ENCODE results near the gene ABLIM3.
"Not testable (repeated sequence)": the region's sequence is repeated elsewhere in the genome, so short reads cannot be mapped to it uniquely, and the experiment has no call there.

The ABLIM3 gene

DNA sequence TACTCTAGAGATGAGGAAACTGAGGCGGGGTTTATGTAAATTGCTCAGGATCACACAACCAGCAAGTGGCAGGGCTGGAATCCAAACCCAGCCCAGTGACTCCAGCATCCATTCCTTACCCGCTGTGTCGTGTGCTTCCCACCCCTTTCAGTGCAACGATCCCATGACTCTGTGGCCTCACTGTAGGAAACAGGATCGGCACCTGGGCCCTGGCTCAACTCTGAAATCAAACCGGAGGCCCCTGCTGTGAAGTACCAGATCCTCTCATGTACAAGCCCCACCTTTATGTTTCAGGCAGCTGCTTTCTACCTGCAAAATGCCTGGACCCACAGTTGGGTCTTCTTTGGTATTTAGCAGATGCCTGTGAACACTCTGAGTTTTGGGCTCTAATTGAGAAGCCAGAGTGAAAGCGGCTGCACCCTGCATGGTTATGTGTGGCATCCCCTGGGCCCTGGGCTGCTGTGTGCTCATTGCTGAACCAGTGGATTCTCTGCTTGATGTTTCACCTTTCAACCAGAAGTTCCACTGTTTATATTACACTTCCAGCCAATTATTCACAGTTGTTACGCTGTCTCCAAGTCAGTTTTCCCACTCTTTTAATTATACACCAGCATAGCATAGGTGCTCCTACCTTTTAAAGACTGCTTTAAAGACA is 36.7 kb downstream of the ABLIM3 start:
- no peak for DNase-seq (ENCODE audit: low read depth)
- in situ Hi-C loops (cut with HindIII; ENCODE audit: low sequenced_read_pairs): no loop called here
- no peak overlapping the region for H3K4me3 ChIP-seq (ENCODE audit: low read depth, low read length)
- TF ChIP-seq, protein P1, sequence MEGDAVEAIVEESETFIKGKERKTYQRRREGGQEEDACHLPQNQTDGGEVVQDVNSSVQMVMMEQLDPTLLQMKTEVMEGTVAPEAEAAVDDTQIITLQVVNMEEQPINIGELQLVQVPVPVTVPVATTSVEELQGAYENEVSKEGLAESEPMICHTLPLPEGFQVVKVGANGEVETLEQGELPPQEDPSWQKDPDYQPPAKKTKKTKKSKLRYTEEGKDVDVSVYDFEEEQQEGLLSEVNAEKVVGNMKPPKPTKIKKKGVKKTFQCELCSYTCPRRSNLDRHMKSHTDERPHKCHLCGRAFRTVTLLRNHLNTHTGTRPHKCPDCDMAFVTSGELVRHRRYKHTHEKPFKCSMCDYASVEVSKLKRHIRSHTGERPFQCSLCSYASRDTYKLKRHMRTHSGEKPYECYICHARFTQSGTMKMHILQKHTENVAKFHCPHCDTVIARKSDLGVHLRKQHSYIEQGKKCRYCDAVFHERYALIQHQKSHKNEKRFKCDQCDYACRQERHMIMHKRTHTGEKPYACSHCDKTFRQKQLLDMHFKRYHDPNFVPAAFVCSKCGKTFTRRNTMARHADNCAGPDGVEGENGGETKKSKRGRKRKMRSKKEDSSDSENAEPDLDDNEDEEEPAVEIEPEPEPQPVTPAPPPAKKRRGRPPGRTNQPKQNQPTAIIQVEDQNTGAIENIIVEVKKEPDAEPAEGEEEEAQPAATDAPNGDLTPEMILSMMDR (IDR thresholded peaks at IDR 0.05; ENCODE audit: low read depth, low read length, missing control alignments): no peak

DNA sequence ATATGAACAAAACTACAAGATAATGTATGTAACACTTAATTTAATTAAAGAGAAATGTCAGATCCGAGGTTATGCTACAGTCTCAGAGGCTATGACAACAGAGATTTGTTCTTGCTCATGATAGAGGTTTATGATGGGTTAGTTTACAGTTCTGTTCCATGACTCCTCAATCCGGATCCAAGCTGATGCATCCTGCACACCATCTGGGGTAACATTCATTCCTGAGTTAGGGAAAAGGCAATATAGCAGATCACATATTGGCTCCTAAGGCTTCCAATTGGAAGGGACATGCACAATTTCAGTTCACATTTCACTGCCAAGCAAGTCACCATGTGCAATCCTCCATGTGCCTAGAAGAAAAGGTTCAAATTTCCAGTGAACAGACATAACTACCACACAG is 40.4 kb downstream of the ABLIM3 start:
- TF ChIP-seq, protein P1 (IDR thresholded peaks at IDR 0.05; ENCODE audit: low read depth, low read length, missing control alignments): no peak
- no peak for DNase-seq (ENCODE audit: low read depth)
- in situ Hi-C loops (cut with HindIII; ENCODE audit: low sequenced_read_pairs): no loop called here
- H3K4me3 ChIP-seq (ENCODE audit: low read depth, low read length): no peak overlapping the region

DNA sequence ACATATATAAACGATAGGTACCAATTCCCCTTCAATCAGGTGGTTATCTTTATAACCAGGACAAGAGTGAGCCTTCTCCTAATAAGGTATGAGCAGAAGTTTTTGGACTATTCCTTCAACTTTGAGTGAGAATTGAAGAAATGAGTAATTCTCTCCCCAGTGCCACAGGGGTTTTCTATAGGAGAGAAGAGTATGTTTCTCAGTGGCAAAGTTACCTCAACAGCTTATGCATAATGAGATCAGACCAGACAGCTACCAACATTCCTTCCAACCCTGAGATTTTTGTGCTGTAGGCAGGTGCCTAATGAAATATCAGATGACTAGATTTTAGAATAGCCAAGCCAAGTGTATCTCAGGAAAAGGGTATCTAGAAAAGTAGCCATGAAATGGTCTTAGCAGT is 40.9 kb downstream of the ABLIM3 start:
- in situ Hi-C loops (cut with HindIII; ENCODE audit: low sequenced_read_pairs): no loop called here
- no peak for DNase-seq (ENCODE audit: low read depth)
- no peak overlapping the region for H3K4me3 ChIP-seq (ENCODE audit: low read depth, low read length)
- TF ChIP-seq, protein P1 (IDR thresholded peaks at IDR 0.05; ENCODE audit: low read depth, low read length, missing control alignments): no peak

DNA sequence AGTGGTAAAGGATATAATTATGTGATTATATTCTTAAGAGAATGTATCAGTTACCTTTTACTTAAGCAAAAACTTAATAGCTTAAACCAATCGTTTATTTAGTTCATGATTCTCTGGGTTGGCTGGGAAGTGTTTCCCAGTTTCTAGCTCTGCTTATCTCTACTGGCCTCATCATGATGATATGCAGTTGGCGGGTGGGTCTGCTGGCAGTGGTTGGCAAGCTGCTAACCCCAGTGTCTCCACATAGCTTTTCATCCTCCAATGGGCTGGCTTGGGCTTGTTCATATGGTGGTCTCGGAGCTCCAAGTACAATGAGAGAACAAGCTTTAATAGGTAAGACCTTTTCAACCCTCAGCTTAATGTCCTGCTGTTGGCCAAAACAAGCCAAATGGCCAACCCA is 43.8 kb downstream of the ABLIM3 start:
- no peak overlapping the region for H3K4me3 ChIP-seq (ENCODE audit: low read depth, low read length)
- TF ChIP-seq, protein P1 (IDR thresholded peaks at IDR 0.05; ENCODE audit: low read depth, low read length, missing control alignments): no peak
- in situ Hi-C loops (cut with HindIII; ENCODE audit: low sequenced_read_pairs): no loop called here

DNA sequence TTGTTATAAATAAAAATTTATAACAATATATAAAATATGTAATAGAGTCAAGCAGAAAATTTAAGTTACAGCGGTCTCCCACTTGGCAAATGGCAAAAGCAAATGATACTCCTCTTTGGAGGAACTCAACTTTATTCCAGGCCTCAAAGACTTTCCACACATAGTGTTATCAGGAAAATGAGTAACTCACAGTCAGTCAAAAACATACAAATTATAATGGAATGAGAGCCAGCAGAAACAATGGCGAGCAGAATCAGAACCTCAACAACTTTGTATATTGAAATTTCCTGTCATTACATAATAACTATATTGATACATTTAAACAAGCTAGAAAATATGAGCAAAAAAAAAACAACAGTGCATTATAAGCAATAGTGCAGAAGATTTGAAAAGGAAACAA is 45.2 kb downstream of the ABLIM3 start:
- DNase-seq (ENCODE audit: low read depth): no peak
- TF ChIP-seq, protein P1 (IDR thresholded peaks at IDR 0.05; ENCODE audit: low read depth, low read length, missing control alignments): no peak
- in situ Hi-C loops (cut with HindIII; ENCODE audit: low sequenced_read_pairs): no loop called here
- H3K4me3 ChIP-seq (ENCODE audit: low read depth, low read length): no peak overlapping the region

More for the DNA sequence above, 43.8 kb downstream of the ABLIM3 start:
- DNase-seq (ENCODE audit: low read depth): no peak

DNA sequence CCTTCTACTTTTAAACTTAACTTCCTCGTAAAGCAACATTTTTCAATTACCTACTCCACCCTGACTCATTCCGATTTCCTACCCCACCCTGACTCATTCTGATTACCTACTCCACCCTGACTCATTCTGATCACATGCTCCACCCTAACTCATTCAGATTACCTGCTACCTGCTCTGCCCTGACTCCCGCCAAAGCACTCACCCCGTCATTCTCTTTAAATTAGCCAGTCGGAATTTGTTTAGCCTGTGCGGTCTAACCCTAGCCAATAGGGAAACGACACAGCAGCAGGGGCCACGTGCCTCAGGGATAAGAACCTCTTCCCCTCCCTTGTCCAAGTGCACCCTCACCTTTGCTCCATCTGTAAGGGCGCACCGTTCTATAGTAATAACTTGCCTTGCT is 46.3 kb downstream of the ABLIM3 start:
- DNase-seq (ENCODE audit: low read depth); H3K4me3 ChIP-seq (ENCODE audit: low read depth, low read length); in situ Hi-C loops (cut with HindIII; ENCODE audit: low sequenced_read_pairs): not testable (repeated sequence)

DNA sequence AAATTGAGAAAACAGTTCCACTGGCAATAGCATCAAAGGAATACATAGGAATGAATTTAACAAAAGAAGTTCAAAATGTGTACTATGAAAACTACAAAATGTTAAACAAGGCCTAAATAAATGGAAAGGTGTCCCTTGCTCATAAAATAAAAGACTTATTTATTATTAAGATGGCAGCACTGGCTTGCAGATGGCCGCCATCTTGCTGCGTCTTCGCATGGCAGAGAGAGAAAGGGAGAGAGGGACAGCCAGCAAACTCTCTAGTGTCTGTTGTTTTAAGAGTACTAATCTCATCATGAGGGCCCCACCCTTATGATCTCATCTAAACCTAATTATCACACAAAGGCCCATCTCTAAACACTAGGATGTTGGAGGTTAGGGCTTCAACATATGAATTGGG is 47.1 kb downstream of the ABLIM3 start:
- TF ChIP-seq, protein P1 (IDR thresholded peaks at IDR 0.05; ENCODE audit: low read depth, low read length, missing control alignments): no peak
- in situ Hi-C loops (cut with HindIII; ENCODE audit: low sequenced_read_pairs): no loop called here
- no peak overlapping the region for H3K4me3 ChIP-seq (ENCODE audit: low read depth, low read length)
- no peak for DNase-seq (ENCODE audit: low read depth)
